ENCODE measurements around the gene TSPAN9.

Gene TSPAN9

DNA sequence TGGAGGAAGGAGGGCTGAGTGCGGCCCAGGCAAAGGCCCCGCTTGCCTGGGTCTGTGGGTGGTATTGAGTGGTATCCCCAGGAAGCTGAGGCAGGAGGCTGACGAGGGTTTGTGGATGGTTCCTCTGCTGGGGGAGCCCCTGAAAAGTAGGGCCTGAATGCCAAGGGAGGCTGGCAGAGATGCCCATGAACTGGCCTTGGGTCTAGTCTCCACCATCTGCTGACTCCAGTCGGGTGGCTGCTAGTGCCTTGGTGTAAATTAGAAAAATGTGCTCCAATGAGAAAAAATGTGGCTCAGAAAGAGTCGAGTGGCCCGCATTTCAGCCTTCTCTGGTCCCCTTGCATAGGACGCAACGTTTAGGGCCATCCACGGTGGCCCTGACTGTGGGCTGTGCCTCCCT is 232.6 kb downstream of the TSPAN9 start:
- Histone ChIP-seq H3K36me3 (replicated peaks) (no peaks in the 10 kb centered on the region), H3K4me1 (no peaks in the 10 kb centered on the region), H3K4me3 (no peak overlapping the region), H3K9me3 (no peaks in the 10 kb centered on the region), H3K27me3 (ENCODE audit: low read depth) (peaks cover 15% of the 10 kb centered on the region; the same call in 1 of the 2 replicates)
- in situ Hi-C loops (cut with MboI; ENCODE audit: low sequenced_read_pairs): no loop called here
- no peak for DNase-seq (ENCODE audit: low spot score in 2 of 2)

DNA sequence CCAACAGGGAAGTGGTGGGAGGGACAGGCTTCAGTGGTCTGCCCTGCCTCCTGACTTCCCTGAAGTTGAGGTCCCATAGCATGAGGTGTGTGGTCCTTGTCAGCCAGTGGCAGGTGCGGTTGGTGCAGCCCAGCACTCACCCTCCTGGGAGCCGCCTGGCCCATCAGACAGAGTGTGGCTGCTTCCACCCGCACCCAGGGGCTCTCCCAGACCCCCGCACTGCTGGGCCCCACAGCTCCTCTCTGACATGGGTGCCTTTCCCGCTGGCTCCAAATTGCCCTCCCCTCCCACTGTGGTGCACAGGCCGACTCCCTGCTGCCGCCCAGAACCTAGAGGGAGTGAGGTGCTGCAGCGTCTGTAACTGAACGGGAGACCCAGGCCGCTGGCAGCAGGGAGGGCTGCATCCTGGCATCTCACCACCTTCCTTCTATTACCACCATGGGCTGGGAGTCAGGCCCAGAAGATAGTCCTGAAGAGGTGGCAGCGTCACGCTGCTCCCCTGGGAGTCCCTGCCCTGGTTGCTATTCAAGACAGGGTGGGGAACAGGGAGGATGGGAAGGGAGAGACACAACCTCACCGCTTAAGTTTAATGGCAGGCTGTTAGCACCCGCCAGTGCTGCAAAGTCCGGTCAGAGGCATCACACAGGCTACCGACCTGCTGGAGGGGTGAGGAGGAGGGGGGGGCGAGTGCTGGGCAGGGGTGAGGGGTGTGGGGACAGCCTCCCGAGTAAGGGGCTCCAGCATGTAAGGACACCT is 233.3 kb downstream of the TSPAN9 start:
- Histone ChIP-seq H3K4me3 (no peak overlapping the region), H3K27me3 (ENCODE audit: low read depth) (peaks cover 15% of the 10 kb centered on the region; the same call in 1 of the 2 replicates), H3K9me3 (no peaks in the 10 kb centered on the region), H3K4me1 (no peaks in the 10 kb centered on the region), H3K36me3 (replicated peaks) (no peaks in the 10 kb centered on the region)
- DNase-seq (ENCODE audit: low spot score in 2 of 2): no peak
- in situ Hi-C loops (cut with MboI; ENCODE audit: low sequenced_read_pairs): no loop called here

DNA sequence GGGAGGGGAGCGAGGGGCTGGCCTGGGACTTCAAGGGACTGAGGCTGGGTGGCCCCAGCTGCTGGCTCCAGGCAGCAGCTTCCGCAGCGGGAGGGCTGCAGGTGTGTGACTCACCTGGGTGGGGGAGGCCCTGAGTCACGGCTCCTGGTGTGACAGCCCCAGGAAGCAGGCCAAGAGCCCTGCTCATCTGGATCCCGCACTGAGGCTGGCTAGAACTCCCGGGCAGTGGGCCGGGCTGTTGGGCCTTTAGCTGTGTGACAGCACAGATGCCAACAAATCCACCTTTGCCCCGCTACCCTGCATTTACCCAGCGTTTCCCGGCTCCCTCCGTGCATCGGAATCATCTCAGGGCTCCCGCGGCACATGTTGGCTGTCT is 233.8 kb downstream of the TSPAN9 start:
- in situ Hi-C loops (cut with MboI; ENCODE audit: low sequenced_read_pairs): no loop called here
- Histone ChIP-seq H3K9me3 (no peaks in the 10 kb centered on the region), H3K4me1 (no peaks in the 10 kb centered on the region), H3K36me3 (replicated peaks) (no peaks in the 10 kb centered on the region), H3K27me3 (ENCODE audit: low read depth) (peaks cover 15% of the 10 kb centered on the region; the same call in 1 of the 2 replicates), H3K4me3 (no peak overlapping the region)
- no peak for DNase-seq (ENCODE audit: low spot score in 2 of 2)

DNA sequence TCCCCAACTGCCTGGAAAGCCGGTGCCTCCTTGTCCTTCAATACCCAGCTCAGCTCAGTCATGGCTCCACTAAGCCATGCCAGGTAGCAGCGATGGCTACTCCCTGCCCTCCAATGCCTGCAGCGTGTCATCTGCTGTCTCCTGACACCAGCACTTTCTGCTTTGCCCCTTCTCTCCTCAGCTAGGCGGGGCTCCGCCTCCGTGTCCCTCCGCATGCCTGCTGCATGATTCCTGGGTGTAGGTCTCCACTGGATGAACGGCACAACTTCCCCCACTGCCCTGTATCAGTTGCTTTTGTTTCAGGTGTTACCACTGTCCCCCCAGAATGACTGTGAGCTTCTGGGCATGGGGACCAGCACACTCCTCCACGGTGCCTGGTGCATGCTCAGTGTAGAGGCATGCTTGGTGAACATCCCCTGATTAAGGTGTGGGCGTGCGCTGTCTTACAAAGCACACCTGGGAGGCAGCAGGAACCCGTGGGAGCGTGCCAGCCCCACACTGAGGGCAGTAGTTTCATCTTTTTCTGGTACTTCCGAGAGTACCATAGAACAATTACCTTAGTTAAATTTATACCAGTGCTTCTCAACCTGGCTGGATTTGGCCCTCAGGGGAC is 234.4 kb downstream of the TSPAN9 start:
- DNase-seq (ENCODE audit: low spot score in 2 of 2): no peak

DNA sequence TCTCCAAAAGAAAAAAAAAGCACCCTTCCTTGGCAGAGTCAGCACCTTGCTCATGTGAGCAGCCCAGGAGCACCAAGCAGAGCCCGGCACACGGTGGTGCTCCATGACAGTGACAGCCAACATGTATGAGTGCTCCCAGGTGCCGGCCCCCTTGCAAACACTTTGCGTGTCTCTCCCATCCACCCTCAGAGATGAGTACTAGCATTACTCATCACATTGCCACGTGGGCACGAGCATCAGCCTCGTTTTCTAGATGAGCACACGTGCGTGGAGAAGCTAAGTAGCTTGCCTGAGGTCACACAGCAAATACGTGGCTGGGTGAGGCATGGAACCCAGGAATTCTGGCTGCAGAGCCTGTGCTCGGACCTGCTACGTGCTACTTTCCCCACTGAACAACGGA is 235.9 kb downstream of the TSPAN9 start:
- Histone ChIP-seq H3K27me3 (ENCODE audit: low read depth) (peaks cover 31% of the 10 kb centered on the region), H3K9me3 (no peaks in the 10 kb centered on the region), H3K4me1 (no peaks in the 10 kb centered on the region), H3K4me3 (no peak overlapping the region), H3K36me3 (replicated peaks) (no peaks in the 10 kb centered on the region)
- DNase-seq (ENCODE audit: low spot score in 2 of 2): no peak
- in situ Hi-C loops (cut with MboI; ENCODE audit: low sequenced_read_pairs): no loop called here

More for the DNA sequence above, 234.4 kb downstream of the TSPAN9 start:
- Histone ChIP-seq H3K4me1 (no peaks in the 10 kb centered on the region), H3K9me3 (no peaks in the 10 kb centered on the region), H3K27me3 (ENCODE audit: low read depth) (peaks cover 17% of the 10 kb centered on the region), H3K4me3 (no peak overlapping the region), H3K36me3 (replicated peaks) (no peaks in the 10 kb centered on the region)
- in situ Hi-C loops (cut with MboI; ENCODE audit: low sequenced_read_pairs): no loop called here

DNA sequence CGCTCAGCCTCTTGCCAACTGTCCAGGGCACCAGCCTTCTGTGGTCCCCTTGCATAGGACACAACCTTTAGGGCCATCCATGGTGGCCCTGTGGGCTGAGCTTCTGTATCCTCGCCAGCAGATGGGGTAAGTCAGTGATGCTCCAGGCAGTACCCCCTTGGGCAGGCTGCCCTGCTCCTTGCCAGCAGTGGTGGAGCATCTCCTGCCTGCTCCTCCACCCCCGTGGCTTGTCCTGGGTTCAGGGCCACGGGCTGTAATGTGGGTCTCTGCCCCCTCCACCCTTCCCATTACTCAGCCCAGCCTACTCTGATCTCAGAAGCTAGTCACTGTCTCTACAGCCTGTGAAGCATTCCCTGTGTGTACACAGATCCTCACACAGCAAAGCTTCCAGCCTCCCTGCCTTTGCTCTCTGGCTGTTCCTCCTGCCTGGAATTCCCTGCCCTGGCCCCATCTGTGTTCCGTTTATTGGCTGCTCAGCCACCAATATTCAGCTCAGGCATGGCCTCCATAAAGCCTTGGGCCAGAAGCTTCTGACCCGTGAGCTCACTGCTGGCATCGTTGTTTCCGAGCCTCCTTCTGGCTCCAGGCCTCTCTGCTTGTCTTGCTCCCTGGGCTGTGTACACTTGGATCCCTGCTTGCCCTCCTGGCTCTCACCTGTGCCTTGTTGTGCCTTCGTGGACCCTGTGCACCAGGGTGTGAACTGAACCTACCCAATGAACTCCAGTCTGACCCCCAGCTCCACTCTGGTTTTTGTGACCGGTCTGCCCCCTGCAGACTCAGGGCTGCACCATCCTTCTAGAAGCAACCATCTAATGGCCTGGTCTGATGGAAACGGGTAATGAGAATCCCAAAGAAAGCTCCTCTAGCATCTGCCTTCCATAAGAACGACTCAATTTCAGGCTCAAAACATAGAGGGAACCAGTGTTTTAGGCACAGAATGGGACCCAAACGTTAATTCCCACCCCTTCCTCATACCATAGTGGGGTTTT is 236.8 kb downstream of the TSPAN9 start:
- DNase-seq (ENCODE audit: low spot score in 2 of 2): peak in 1 of 2 experiments; percentile 32
- Histone ChIP-seq H3K9me3 (no peaks in the 10 kb centered on the region), H3K4me1 (no peaks in the 10 kb centered on the region), H3K36me3 (replicated peaks) (no peaks in the 10 kb centered on the region), H3K27me3 (ENCODE audit: low read depth) (peaks cover 32% of the 10 kb centered on the region), H3K4me3 (no peak overlapping the region)
- in situ Hi-C loops (cut with MboI; ENCODE audit: low sequenced_read_pairs): no loop called here

DNA sequence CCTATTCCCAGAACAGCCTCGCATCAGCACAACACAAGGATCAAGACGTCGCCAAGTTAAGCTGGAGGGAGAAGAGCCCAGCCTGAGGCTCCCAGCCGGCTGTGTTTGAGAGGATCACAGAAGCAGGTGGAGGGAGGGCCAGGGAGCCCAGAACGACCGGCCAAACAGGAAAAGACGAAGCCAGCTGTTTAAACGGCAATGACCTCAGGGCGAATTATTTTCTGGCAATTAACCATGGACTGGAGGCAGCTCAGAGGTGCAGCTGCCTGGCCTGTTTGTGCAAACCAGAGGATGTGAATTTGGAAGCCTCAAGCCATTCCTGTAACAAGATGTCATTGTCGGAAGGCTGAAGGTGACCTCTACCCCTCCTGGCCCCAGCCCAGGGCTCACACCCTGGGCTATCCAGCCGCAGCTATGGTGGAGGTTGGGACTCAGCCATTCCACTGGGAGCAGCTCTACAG is 238.1 kb downstream of the TSPAN9 start:
- no peak overlapping the region for H3K4me3 ChIP-seq
- no peaks in the 10 kb centered on the region for H3K36me3 ChIP-seq (replicated peaks)
- peaks cover 30% of the 10 kb centered on the region for H3K27me3 ChIP-seq (ENCODE audit: low read depth)
- in situ Hi-C loops (cut with MboI; ENCODE audit: low sequenced_read_pairs): no loop called here
- H3K4me1 ChIP-seq: no peaks in the 10 kb centered on the region
- no peak for DNase-seq (ENCODE audit: low spot score in 2 of 2)
- no peaks in the 10 kb centered on the region for H3K9me3 ChIP-seq

DNA sequence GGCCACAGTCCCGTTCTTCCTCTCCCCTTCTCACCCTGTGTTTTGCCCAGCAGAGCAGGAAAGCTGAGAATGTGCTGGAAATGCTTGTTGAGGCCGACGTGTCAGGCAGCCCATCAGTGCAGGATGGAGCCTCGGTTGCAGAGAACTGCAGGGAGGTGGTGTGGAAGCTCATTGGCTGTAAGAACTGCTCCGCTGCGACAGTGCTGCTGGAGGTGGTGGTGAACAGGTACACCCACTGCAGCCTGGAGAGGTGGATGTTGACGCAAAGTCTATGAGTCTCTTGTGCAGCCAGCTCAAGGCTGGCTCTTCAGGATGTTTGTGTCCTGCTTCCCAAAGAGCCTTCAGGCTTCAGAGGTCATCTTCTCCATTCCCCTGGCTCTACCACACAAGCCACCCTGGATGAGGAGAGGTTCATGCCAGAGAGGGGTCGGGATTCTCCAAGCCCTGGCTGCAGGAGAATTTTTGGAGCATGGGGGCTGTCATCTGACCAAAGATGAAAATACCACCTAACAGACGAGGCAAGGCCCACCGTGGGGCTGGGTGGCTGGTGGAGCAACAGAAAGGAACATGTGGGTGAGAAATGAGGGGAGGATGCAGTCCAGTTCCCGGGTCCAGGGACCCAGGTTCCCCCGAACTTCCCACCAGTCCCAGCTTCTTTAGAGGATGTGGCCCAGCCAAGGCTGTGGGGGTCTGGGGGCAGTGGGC is 239.7 kb downstream of the TSPAN9 start:
- Histone ChIP-seq H3K36me3 (replicated peaks) (no peaks in the 10 kb centered on the region), H3K9me3 (no peaks in the 10 kb centered on the region), H3K27me3 (ENCODE audit: low read depth) (peaks cover 30% of the 10 kb centered on the region), H3K4me3 (no peak overlapping the region), H3K4me1 (no peaks in the 10 kb centered on the region)
- in situ Hi-C loops (cut with MboI; ENCODE audit: low sequenced_read_pairs): no loop called here
- DNase-seq (ENCODE audit: low spot score in 2 of 2): no peak

DNA sequence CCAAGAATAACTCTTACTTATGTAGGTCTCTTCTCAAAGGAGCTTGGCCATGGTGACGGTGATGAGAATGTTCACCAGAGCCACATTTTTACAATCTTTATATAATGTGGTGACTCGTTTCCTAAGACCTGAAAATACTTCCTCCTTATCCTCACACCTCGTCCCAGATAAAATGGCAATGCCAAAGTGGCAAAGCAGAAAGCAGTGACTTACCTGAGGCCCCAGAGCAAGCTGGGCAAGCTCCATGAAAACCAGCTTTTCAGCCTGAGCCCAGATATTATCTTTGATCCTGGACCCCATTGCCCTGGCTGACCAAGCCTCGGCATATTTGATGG is 240.3 kb downstream of the TSPAN9 start:
- Histone ChIP-seq H3K4me3 (no peak overlapping the region), H3K27me3 (ENCODE audit: low read depth) (peaks cover 28% of the 10 kb centered on the region), H3K9me3 (no peaks in the 10 kb centered on the region), H3K4me1 (no peaks in the 10 kb centered on the region), H3K36me3 (replicated peaks) (no peaks in the 10 kb centered on the region)
- DNase-seq (ENCODE audit: low spot score in 2 of 2): no peak
- in situ Hi-C loops (cut with MboI; ENCODE audit: low sequenced_read_pairs): no loop called here

DNA sequence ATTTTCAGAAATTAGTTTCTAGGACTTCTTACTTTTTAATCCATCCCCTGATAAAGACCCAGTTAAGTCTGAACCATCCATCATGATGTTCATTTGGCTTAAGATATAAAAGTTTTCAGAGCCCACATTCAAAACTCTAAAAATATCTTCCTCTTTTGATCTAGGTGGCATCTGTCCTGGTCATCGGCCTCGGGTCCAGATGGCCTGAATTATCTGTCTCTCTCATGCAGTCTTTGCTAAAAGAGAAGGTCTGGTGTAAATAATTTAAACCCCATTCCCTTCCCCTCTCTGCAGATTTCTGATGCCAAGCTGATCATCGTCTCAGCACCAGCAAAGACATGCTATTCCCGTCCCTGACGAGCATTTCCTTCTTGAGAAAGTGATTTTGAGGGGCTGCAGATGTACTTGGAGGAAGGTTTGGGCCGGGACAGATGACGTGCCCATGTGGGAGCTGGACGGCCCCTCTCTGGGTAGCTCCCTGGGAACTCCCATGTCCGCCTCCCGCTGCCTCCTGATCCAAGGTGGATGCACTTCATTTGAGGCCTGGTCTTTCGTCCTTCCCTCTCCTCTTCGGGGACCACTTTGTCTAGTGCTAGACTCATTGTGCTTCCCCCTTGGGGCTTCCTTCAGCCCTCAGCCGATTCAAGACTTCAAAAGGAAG is 240.8 kb downstream of the TSPAN9 start:
- in situ Hi-C loops (cut with MboI; ENCODE audit: low sequenced_read_pairs): no loop called here
- DNase-seq (ENCODE audit: low spot score in 2 of 2): no peak
- no peak overlapping the region for H3K4me3 ChIP-seq
- no peaks in the 10 kb centered on the region for H3K36me3 ChIP-seq (replicated peaks)
- no peaks in the 10 kb centered on the region for H3K4me1 ChIP-seq
- peaks cover 28% of the 10 kb centered on the region for H3K27me3 ChIP-seq (ENCODE audit: low read depth)
- H3K9me3 ChIP-seq: no peaks in the 10 kb centered on the region

DNA sequence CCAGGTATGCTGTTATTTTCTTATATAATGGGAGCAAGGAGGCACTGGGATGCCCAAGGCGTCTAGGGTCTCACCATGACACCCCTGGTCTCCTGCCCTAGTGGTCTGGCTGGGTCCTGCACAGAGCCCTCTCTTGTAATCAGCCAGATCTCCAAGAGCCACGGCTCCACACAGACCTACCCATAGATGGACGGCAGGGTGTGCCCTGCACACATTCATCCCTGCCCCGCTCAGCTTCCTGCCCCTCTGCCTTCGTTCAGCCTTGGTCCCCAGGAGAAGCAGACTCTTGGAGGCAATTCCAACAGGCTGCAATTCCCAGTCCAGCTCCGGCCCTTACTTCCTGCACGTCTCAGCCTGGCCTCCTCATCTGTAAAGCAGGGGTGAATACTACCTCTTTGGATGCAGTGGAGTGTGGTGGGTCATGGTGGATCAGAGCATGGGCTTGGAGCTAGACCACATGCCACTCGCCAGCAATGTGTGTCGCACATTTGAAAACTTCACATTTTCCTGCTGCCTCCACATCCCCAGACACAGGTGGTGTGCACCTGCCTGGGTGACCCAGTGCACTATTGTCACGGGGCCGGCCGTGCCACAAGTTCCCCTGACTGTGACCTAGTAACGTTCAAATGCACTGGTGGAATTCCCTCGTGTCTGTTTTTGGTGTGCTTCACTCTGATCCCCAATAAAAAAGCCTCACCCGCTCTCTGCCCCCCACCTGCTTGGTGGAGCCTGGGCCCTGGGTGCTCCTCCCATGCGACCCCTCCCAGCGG is 242.7 kb downstream of the TSPAN9 start:
- Histone ChIP-seq H3K4me3 (no peak overlapping the region), H3K4me1 (no peaks in the 10 kb centered on the region), H3K27me3 (ENCODE audit: low read depth) (peaks cover 20% of the 10 kb centered on the region), H3K9me3 (no peaks in the 10 kb centered on the region), H3K36me3 (replicated peaks) (no peaks in the 10 kb centered on the region)
- in situ Hi-C loops (cut with MboI; ENCODE audit: low sequenced_read_pairs): no loop called here
- DNase-seq (ENCODE audit: low spot score in 2 of 2): no peak

DNA sequence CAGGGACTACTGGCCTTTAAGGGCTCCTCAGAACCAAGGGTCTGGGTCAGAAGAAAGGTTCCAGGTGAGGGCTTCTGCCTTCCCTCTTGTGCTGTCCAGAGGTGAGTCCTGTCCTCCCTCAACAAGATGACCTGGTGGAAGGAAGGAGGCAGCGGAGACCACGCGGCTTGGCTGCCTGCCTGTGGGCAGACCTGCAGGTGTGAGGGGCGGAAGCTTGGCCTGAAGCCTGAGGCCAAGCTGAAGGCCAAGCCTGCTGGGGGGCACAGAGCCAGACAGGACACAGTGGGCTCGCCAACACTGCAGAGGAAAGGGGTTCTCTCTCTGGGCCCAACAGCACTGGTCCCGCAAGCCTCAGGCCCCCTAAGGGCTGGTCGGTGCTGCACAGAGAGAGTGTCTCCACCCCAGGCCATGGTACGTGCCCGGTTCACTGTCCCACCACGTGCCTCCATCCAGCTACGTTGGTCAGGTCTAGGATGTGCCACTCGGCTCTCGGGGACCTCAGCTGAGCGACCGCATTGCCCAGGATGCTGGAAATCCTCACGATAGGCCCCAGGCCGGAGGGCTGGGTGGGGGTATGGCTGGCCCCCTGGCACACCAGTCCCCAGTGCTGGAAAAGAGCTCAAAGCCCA is 243.8 kb downstream of the TSPAN9 start:
- Histone ChIP-seq H3K4me1 (no peaks in the 10 kb centered on the region), H3K4me3 (no peak overlapping the region), H3K9me3 (no peaks in the 10 kb centered on the region), H3K27me3 (ENCODE audit: low read depth) (peaks cover 20% of the 10 kb centered on the region), H3K36me3 (replicated peaks) (no peaks in the 10 kb centered on the region)
- DNase-seq (ENCODE audit: low spot score in 2 of 2): no peak
- in situ Hi-C loops (cut with MboI; ENCODE audit: low sequenced_read_pairs): no loop called here

Data from HAP-1 (cell line).